ENCODE measurements around the gene SLC45A2. TPM values are rescaled to one million over a fixed set of nuclear protein-coding genes. Genes with fewer than 3 reads are reported as not detected.
A peak's percentile ranks its signal among the peaks of the same experiment; 100 is the strongest.

The SLC45A2 gene
- total RNA-seq, 1 donor: not detected

GRCh38 chr5:34002629-34003328 lies 18.3 kb upstream of the SLC45A2 start:
- no peak for DNase-seq (ENCODE audit: low read depth)
- no peak overlapping the region for H3K4me3 ChIP-seq (ENCODE audit: low read depth, low read length)
- TF ChIP-seq CTCF (IDR thresholded peaks at IDR 0.05; ENCODE audit: insufficient read depth, low read depth, low read length): no peak

GRCh38 chr5:34001241-34001841 lies 16.8 kb upstream of the SLC45A2 start:
- DNase-seq (ENCODE audit: low read depth): peak; percentile 36
- TF ChIP-seq CTCF (IDR thresholded peaks at IDR 0.05; ENCODE audit: insufficient read depth, low read depth, low read length): no peak
- no peak overlapping the region for H3K4me3 ChIP-seq (ENCODE audit: low read depth, low read length)

DNA sequence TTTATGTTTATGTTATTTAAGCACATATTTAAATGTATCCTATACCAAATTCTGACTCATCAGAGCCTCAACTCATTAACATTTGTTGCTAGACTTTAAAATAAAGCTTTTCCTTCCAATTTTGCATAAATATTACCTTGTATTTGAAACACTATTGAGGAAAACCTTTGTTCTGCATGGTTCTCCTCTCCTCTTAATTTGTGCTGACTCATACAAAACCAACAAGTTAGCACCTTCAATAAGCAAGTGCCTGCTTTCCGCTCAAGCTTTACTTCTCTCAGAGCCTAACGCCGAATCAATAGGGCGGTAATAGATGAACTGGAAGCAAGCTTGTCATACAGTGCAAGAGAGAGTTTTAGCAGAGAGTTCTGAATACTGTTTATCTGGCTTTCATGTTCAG lies 15.5 kb upstream of the SLC45A2 start:
- no peak for TF ChIP-seq CTCF (IDR thresholded peaks at IDR 0.05; ENCODE audit: insufficient read depth, low read depth, low read length)

GRCh38 chr5:33997331-33997983 lies 13.0 kb upstream of the SLC45A2 start:
- DNase-seq (ENCODE audit: low read depth): peak; percentile 81
- H3K4me3 ChIP-seq (ENCODE audit: low read depth, low read length): no peak overlapping the region
- peak; percentile 70 for TF ChIP-seq CTCF (IDR thresholded peaks at IDR 0.05; ENCODE audit: insufficient read depth, low read depth, low read length)

More for the DNA sequence above, 15.5 kb upstream of the SLC45A2 start:
- no peak for DNase-seq (ENCODE audit: low read depth)
- H3K4me3 ChIP-seq (ENCODE audit: low read depth, low read length): no peak overlapping the region

- H3K4me3 ChIP-seq (ENCODE audit: low read depth, low read length): no peak overlapping the region
- DNase-seq (ENCODE audit: low read depth): no peak
- TF ChIP-seq CTCF (IDR thresholded peaks at IDR 0.05; ENCODE audit: insufficient read depth, low read depth, low read length): no peak
These were observed 11.4 kb upstream of the SLC45A2 start for GRCh38 chr5:33995865-33996264.

DNA sequence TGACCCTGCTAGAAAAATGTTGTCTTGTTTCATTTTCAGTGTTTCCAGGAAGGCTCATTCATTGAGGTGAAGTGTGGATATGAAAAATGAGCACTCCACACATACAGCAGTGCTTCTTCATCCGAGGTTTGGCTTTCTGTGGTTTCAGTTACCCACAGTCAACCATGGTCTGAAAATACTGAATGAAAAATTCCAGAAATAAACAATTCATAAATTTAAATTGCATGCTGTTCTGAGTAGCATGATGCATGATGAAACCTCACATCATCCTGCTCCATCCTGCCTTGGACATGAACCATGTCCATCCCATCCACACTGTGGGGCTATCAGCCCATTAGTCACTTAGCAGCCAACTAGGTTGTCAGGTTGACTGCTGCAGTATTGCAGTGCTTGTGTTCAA lies 10.4 kb upstream of the SLC45A2 start:
- H3K4me3 ChIP-seq (ENCODE audit: low read depth, low read length): no peak overlapping the region
- DNase-seq (ENCODE audit: low read depth): peak; percentile 42
- TF ChIP-seq CTCF (IDR thresholded peaks at IDR 0.05; ENCODE audit: insufficient read depth, low read depth, low read length): no peak

Data from fibroblast of villous mesenchyme (primary cell).